SW480 (cell line): ENCODE data around the gene KCNJ4.
A peak's percentile ranks its signal among the peaks of the same experiment; 100 is the strongest.
"Not testable (repeated sequence)": the region's sequence is repeated elsewhere in the genome, so short reads cannot be mapped to it uniquely, and the experiment has no call there.

Experiments
- DNase-seq: peaks from one replicate; pipeline ENCODE4 v3.0.0-alpha.2; 2016; ENCODE audit warnings: low spot score

The KCNJ4 gene

GRCh38 chr22:38470179-38470578, 15.2 kb upstream of the KCNJ4 start:
- not testable (repeated sequence) for DNase-seq

- no peak for DNase-seq
Observed at GRCh38 chr22:38469306-38469781, 14.3 kb upstream of the KCNJ4 start.

GRCh38 chr22:38468443-38469305, 13.7 kb upstream of the KCNJ4 start:
- DNase-seq = no peak

- peak; percentile 74 for DNase-seq
Observed at GRCh38 chr22:38467904-38468442, 13.0 kb upstream of the KCNJ4 start, which contains the start of gene KDELR3. KDELR3 (plus strand) TSS chr22:38468096; CDS start chr22:38468234, 138 bp downstream.

GRCh38 chr22:38467438-38467903, 12.5 kb upstream of the KCNJ4 start:
- DNase-seq = no peak

- peak; percentile 52 for DNase-seq
Observed at GRCh38 chr22:38465673-38466490, 10.9 kb upstream of the KCNJ4 start.

- no peak for DNase-seq
Observed at GRCh38 chr22:38464992-38465672, 10.1 kb upstream of the KCNJ4 start.

- peak; percentile 73 for DNase-seq
Observed at GRCh38 chr22:38462960-38463784, 8.2 kb upstream of the KCNJ4 start.

GRCh38 chr22:38461414-38462081, 6.5 kb upstream of the KCNJ4 start:
- peak; percentile 92 for DNase-seq

- no peak for DNase-seq
Observed at GRCh38 chr22:38461057-38461413, 6.0 kb upstream of the KCNJ4 start.

- DNase-seq = no peak
Observed at GRCh38 chr22:38460426-38460840, 5.4 kb upstream of the KCNJ4 start.

- peak; percentile 78 for DNase-seq
Observed at GRCh38 chr22:38456841-38457699, 2.1 kb upstream of the KCNJ4 start.

- DNase-seq = no peak
Observed at GRCh38 chr22:38456272-38456835, 1.4 kb upstream of the KCNJ4 start.

GRCh38 chr22:38455530-38456271, 702 bp upstream of the KCNJ4 start:
- DNase-seq = no peak

GRCh38 chr22:38454353-38455075, 485 bp downstream of the KCNJ4 start:
- no peak for DNase-seq

GRCh38 chr22:38453996-38454352, 1.0 kb downstream of the KCNJ4 start:
- no peak for DNase-seq

- no peak for DNase-seq
Observed at GRCh38 chr22:38453066-38453672, 1.8 kb downstream of the KCNJ4 start.
